Measurements from ENCODE around the gene CHST13. TPM values are rescaled to one million over a fixed set of nuclear protein-coding genes. Genes with fewer than 3 reads are reported as not detected.

The CHST13 gene
- total RNA-seq, 2 donors from 2014 or later: 1.6 to 6.7 TPM

GRCh38 chr3:126495786-126496185 lies 28.2 kb upstream of the CHST13 start:
- H3K36me3 Mint-ChIP-seq (ENCODE audit: low read depth): no peaks in the 10 kb centered on the region
- Histone ChIP-seq H3K4me3 (ENCODE audit: low read length) (no peak overlapping the region), H3K27ac (ENCODE audit: low read depth, low read length) (no peak overlapping the region), H3K9me3 (ENCODE audit: control insufficient read depth, low read length) (no peaks in the 10 kb centered on the region), H3K36me3 (ENCODE audit: control insufficient read depth, insufficient read depth, low read length) (no peaks in the 10 kb centered on the region), H3K9ac (ENCODE audit: extremely low read depth, low read length, poor library complexity, severe bottlenecking) (no peak overlapping the region), H3K27me3 (ENCODE audit: control insufficient read depth, insufficient read depth, low read length, poor library complexity, severe bottlenecking) (no peaks in the 10 kb centered on the region), H3K4me1 (ENCODE audit: control insufficient read depth, insufficient read depth, low read length) (peaks cover 6% of the 10 kb centered on the region)
- H3K4me1 Mint-ChIP-seq: peaks cover 8% of the 10 kb centered on the region
- no peak overlapping the region for H3K27ac Mint-ChIP-seq
- no peak for DNase-seq
- no peak for TF ChIP-seq CTCF (conservative IDR thresholded peaks at IDR 0.05)
- H3K9me3 Mint-ChIP-seq: no peaks in the 10 kb centered on the region
- WGBS, 2 experiments (ENCODE audit: insufficient coverage in 1 of 2, insufficient read length in 1 of 2): 94 to 100% methylated on average over 5 to 8 of the region's 8 CpGs
- H3K27me3 Mint-ChIP-seq (ENCODE audit: insufficient read depth): no peaks in the 10 kb centered on the region
- H3K4me3 Mint-ChIP-seq: no peak overlapping the region

DNA sequence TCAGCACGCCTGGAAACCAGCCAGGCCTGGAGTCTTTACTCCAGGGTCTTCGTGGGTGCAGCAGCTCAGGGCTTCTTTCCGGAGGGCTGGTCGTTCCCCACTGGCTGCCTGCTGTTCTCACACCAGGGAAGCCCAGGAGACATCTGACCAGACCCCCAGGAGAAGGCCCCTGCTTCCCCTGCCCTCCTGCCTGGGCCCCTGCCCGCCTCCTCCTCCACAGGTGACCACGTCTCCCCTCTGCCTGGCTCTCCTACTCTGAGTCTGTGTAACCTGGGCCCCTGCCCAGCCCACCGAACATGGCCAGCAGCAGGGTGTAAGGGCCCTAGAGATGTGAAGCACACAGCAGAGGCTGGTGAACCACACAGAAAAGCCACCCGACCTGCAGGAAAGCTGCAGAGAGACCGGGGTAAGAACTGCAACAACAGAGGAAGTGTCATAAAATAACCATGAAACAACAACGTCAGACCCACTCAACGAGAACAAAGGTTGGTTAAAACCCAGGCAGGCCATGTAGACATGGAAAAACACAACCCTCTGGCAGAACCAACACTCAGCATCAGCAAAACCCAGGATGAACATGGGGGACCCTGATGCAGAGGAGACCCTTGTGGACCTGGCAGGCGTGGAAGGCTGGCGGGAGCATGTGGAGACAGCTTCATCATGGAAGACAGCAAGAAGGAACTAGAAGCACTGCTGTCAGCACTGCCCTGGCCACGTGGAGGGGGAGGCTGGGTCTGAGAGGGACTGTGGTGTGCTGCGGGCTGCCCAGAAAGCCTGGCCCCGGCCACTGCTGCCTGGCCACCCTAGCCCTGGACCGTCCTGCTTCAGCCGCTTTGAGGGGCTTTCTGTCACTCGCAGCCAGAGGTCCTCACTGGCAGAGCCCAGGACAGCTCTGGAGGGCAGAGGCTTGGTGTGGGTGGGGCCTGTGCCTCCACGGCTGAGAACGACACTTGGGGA lies 26.8 kb upstream of the CHST13 start:
- no peak overlapping the region for H3K27ac ChIP-seq (ENCODE audit: low read depth, low read length)
- no peaks in the 10 kb centered on the region for H3K27me3 Mint-ChIP-seq (ENCODE audit: insufficient read depth)
- H3K27me3 ChIP-seq (ENCODE audit: control insufficient read depth, insufficient read depth, low read length, poor library complexity, severe bottlenecking): no peaks in the 10 kb centered on the region
- no peaks in the 10 kb centered on the region for H3K9me3 Mint-ChIP-seq
- no peak overlapping the region for H3K4me3 ChIP-seq (ENCODE audit: low read length)
- no peak for TF ChIP-seq CTCF (conservative IDR thresholded peaks at IDR 0.05)
- 87 to 88% methylated on average over 11 to 21 of the region's 21 CpGs for WGBS, 2 experiments (ENCODE audit: insufficient coverage in 1 of 2, insufficient read length in 1 of 2)
- H3K27ac Mint-ChIP-seq: no peak overlapping the region
- H3K4me1 ChIP-seq (ENCODE audit: control insufficient read depth, insufficient read depth, low read length): peaks cover 6% of the 10 kb centered on the region
- H3K9ac ChIP-seq (ENCODE audit: extremely low read depth, low read length, poor library complexity, severe bottlenecking): no peak overlapping the region
- H3K36me3 Mint-ChIP-seq (ENCODE audit: low read depth): no peaks in the 10 kb centered on the region
- H3K36me3 ChIP-seq (ENCODE audit: control insufficient read depth, insufficient read depth, low read length): no peaks in the 10 kb centered on the region
- no peak for DNase-seq
- H3K4me3 Mint-ChIP-seq: no peak overlapping the region
- H3K4me1 Mint-ChIP-seq: peaks cover 8% of the 10 kb centered on the region
- no peaks in the 10 kb centered on the region for H3K9me3 ChIP-seq (ENCODE audit: control insufficient read depth, low read length)

- Histone ChIP-seq H3K27me3 (ENCODE audit: control insufficient read depth, insufficient read depth, low read length, poor library complexity, severe bottlenecking) (no peaks in the 10 kb centered on the region), H3K36me3 (ENCODE audit: control insufficient read depth, insufficient read depth, low read length) (no peaks in the 10 kb centered on the region), H3K4me1 (ENCODE audit: control insufficient read depth, insufficient read depth, low read length) (peaks cover 6% of the 10 kb centered on the region), H3K9me3 (ENCODE audit: control insufficient read depth, low read length) (no peaks in the 10 kb centered on the region), H3K9ac (ENCODE audit: extremely low read depth, low read length, poor library complexity, severe bottlenecking) (no peak overlapping the region), H3K27ac (ENCODE audit: low read depth, low read length) (no peak overlapping the region), H3K4me3 (ENCODE audit: low read length) (no peak overlapping the region)
- Mint-ChIP-seq H3K4me3 (no peak overlapping the region), H3K4me1 (peaks cover 8% of the 10 kb centered on the region), H3K27ac (no peak overlapping the region), H3K36me3 (ENCODE audit: low read depth) (no peaks in the 10 kb centered on the region), H3K27me3 (ENCODE audit: insufficient read depth) (no peaks in the 10 kb centered on the region), H3K9me3 (no peaks in the 10 kb centered on the region)
- 92 to 100% methylated on average over 5 to 6 of the region's 6 CpGs for WGBS, 2 experiments (ENCODE audit: insufficient coverage in 1 of 2, insufficient read length in 1 of 2)
- TF ChIP-seq CTCF (conservative IDR thresholded peaks at IDR 0.05): no peak
- DNase-seq: no peak
Measured at GRCh38 chr3:126497956-126498355, 26.0 kb upstream of the CHST13 start.
